GM18511 (cell line): Measurements from ENCODE around the gene ZYX.
A peak's percentile ranks its signal among the peaks of the same experiment; 100 is the strongest.
"Not testable (repeated sequence)": the region's sequence is repeated elsewhere in the genome, so short reads cannot be mapped to it uniquely, and the experiment has no call there.

Experiments used
- ATAC-seq: cut with Tn5 transposase; IDR thresholded peaks from one replicate; pipeline ENCODE4 v1.9.1; 2021; ENCODE audit warnings: mild to moderate bottlenecking, moderate library complexity; ENCODE audit not compliant: unreplicated experiment

Gene ZYX

DNA sequence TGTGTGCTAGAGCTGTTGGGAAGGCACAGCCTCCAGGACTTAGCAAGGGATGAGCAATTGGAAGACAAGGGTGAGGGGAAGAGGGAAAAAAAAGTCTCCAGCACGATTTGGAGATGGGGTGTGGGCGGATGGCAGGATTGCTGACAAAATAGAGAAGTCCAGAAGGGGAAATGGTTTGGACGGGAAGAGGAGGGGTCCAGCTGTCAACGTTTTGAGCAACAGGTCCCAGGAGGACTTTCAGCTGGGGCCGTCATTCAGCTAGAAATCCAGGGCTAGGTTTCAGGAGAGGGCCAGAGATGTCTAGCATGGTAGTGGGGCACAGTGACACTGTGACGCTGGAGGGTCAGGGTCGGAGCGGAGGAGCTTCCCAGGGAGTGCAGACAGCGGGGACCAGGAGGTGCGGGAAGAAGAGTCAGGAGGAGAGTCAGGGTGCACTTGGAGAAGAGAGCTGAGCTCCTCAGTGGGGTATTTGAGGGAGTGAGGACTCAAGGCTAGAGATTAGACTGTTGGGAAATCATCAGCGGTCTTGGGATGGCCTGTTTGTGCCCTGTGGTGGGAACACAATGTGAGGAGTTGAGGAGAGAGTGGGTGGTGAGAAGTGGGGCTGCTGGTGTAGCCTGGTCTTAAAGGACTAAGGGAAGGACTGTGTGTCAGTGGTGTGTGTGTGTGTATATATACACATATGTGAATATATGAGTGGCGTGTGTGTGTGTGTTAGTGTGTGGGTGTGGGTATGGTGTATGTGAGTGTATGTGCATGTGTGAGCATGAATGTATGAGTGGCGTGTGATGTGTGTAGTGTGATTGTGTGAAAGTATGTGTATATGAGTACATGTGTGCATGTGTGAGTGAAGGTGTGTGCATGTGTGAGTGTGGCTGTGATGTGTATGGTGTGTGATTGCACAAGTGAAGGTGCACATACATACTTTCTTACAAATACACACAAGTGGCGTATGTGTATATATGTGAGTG, 3.8 kb downstream of the ZYX start:
- no peak for ATAC-seq

DNA sequence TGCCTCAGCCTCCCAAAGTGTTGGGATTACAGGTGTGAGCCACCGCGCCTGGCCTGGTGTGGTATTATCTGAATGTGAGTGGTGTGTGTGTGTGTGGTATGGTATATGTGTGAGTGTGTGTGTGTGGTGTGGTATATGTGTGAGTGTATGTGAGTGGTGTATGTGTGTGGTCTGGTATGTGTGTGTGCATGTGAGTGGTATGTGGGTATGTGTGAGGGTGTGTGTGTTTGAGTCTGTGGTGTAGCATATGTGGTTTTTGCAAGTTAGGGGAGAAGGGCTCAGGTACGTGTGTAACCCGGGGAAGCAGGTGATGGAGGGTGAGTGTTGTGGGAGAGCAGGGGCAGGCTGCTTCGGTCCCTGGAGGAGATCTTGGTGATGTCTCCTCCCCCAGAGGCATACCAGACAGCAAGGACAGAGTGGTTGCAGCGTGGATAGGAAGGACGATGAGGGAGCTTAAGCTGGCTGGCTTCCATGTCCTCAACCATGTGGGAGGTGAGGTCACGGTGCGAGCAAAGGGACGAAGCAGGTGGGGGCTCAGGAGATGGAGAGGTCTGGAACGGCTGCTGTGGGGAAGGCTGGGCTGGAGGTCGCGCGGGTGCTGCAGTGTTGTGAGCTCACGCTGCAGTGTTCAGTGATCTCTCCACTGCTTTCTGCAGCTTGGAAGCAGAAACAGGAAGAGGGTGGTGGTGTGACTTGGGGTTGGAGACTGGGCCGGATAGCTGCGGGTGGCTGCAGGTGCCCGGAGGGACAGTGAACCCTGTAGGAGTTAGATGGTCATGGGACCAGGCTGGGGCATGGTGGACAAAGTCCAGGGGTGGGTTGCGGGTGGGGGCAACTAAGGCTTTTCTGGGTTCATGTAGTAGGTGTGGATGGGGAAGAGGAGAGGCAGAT, 5.0 kb downstream of the ZYX start:
- no peak for ATAC-seq

GRCh38 chr7:143387156-143387975, 6.2 kb downstream of the ZYX start:
- ATAC-seq = no peak

DNA sequence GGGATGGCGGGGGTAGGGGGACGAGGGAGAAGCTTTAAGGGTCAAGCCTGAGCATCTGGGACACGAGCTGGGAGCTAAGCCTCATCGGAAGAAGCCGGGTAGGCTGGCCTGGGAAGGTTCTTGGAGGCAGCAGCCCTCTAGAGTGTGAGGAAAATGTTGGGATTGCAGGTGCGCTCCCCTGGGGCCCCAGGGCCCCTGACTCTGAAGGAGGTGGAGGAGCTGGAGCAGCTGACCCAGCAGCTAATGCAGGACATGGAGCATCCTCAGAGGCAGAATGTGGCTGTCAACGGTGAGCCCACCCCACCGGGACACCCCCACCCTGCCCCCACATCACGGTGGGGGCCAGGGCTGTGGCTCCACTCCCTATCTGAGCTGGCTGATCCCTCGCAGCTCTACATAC, 6.9 kb downstream of the ZYX start:
- ATAC-seq = no peak

DNA sequence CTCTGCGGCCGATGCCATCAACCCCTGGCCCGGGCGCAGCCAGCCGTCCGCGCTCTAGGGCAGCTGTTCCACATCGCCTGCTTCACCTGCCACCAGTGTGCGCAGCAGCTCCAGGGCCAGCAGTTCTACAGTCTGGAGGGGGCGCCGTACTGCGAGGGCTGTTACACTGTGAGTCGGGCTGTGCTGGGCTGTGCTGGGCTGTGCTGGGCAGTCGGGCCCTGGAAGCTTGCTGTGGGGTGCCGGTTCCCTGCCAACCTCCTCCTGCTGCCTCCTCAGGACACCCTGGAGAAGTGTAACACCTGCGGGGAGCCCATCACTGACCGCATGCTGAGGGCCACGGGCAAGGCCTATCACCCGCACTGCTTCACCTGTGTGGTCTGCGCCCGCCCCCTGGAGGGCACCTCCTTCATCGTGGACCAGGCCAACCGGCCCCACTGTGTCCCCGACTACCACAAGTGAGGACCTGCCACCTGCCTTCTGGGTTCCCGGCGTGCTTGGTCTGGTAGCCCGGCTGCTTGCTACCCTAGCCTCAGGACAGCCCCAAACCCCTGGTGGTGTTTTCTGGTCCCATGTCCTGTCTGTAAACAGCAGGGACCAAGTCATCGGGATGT, 7.5 kb downstream of the ZYX start:
- ATAC-seq = no peak

DNA sequence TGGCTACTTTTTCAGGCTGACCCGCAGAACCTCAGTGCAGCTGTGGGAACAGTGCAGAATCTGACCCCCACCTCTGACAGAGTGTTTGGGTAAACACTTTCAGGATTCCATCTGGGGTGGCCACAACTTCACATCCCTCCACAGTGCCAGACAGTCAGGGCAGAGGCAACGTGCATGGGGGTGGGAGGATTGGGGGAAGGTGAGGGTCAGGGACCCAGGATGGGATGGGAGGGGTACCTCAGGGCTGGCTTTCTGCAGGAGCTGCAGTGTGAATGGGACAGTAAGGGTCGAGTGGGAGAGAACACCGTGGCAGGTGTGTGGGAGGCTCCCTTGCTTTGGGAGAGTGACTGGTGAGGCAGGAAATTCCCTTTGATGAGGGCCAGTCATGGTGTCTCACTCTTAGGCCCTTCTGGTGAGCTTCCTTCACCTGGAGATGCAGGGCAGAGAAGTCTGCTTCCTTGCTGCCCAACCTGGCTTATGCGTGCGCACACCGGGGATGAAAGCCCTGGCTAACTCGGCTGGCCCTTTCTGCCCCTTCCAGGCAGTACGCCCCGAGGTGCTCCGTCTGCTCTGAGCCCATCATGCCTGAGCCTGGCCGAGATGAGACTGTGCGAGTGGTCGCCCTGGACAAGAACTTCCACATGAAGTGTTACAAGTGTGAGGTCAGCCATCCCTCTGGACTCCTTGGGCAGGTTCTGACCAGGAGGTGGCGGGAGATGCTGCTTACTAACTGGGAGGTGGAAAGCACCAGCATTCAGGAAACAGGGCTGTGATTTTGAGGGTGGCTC, 8.4 kb downstream of the ZYX start:
- no peak for ATAC-seq

GRCh38 chr7:143390104-143390772, 9.1 kb downstream of the ZYX start:
- ATAC-seq = no peak

GRCh38 chr7:143390773-143391317, 9.7 kb downstream of the ZYX start:
- ATAC-seq = no peak

GRCh38 chr7:143391462-143392404, 10.6 kb downstream of the ZYX start:
- ATAC-seq = no peak

DNA sequence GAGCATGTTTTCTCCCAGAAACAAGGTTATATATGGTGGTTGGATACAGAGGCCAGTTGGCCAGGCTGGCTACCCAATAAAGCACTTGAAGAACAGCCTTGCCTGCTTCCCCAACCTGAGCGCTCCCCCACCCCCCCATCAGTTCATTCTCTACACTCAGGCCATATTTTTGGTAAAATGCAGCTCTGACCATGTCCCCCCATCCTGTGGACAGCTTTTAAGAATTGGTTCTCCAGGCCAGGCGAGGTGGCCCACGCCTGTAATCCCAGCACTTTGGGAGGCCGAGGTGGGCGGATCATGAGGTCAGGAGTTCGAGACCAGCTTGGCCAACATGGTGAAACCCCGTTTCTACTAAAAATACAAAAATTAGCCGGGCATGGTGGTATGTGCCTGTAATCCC, 11.3 kb downstream of the ZYX start:
- not testable (repeated sequence) for ATAC-seq

DNA sequence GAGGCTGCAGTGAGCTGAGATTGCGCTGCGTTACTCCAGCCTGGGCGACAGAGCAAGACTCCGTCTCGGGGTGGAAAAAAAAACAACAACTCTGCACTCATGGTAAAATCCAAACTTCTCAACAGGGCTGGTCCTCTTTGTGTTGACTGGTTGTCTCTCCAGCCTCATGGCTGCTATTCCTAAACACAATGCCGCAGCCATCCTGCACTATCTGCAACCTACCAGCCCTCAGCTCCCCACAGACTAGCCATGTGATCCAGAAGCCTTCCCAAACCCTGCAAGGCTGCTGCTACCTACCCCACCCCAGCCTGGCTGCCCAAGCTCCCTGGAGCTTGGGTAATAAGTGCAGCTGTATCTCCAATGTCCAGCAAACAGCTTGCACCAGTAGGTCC, 11.7 kb downstream of the ZYX start:
- no peak for ATAC-seq

DNA sequence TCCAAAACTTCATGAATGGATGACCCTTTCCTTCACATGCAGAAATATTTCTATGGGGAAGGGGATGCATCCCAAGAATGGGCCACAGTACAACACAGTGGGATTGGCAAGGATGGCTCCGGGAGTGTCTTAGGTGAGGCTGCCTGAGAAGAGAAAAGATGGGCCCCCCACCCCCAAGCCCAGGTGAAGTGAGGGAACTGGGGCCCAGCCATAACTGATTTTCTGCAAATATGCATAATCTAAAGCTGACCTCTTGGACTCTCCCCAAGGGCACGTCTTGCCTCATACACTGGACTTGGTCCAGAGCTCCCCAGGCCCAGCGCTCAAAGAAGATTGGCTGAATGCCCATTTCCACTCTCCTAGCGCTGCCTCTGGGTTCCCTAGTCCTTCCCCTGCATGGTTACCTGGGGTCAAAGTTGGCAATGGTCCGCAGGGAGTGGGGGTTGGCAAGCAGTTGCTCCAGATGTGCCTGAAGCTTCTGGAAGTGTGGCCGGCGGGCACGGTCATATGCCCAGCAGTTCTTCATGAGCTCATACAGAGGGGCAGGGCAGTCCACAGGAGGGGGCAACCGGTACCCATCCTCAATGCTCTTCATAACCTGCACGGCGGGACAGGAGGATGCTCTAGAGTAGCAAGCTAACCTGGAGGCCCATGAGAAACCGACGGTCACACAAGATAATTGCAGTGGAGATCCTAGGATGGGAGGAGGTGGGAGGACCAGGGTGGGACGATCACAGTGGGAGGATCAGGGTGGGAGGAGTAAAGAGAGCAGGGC, 12.3 kb downstream of the ZYX start:
- no peak for ATAC-seq

- no peak for ATAC-seq
These were observed 12.9 kb downstream of the ZYX start for GRCh38 chr7:143394068-143394467.

GRCh38 chr7:143394777-143395176, 13.6 kb downstream of the ZYX start:
- ATAC-seq = no peak

DNA sequence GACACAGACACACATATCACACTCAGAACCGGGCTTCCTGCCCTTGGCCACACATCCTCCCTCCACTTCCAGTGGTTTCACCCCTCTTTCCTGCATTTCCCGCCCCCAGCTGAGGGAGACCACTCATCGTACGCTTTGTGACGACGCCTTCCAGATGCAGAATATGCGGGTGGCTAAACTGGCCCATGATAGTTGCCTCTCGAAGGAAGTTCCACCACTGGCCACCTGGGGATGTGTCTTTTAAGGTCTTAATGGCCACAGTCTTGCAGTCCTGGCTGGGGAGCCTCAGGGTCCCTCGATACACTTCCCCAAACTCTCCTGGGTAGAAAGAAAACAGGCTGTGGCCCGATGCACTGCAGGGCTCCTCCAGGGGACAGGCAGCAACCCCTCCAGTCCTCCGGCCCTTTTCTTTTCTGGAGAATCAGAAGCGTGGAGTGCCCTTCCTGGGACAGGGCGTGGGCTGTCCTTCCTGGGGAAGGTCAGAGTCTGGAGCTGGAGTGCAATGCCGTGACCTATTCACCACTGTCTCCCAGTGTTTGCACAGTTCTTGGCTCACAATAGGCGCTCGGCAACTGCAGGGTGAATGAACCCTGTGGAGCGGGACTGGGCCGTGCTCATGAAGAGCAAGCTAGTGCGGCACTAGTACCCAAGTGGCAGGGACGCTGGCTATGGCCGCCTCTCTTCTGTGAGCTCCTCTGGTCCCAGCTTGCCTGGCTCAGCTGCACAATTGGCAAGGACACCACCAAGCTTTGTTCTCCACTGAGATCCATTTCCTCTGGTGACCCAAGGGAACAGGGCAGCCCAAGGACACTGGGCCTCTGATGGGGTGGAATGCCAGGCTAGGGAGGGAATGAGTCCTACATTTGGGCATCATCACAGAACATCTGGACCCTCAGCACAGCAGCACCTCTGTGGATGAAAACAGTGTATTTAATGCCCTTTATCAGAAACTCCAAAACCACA, 14.3 kb downstream of the ZYX start:
- peak; percentile 48 for ATAC-seq

GRCh38 chr7:143396182-143396581, 15.0 kb downstream of the ZYX start:
- ATAC-seq = no peak
